WTC11 (cell line): Measurements from ENCODE around the gene MYL12B. TPM values are rescaled to one million over a fixed set of nuclear protein-coding genes. Genes with fewer than 3 reads are reported as not detected.
A peak's percentile ranks its signal among the peaks of the same experiment; 100 is the strongest.

Experiments used
- ATAC-seq: fragments of 200-7000 bp; cut with Tn5 transposase; 2 replicates; pipeline ENCODE4 v1.10.0; 2021; ENCODE audit warnings: mild to moderate bottlenecking, moderate library complexity
- Bru-seq: library from RNA; stranded (reverse); fragments of 400-500 nt; gene quantifications from one replicate; lab custom pipeline; 2021; lab: Mats Ljungman, UMichigan
- CTCF ChIA-PET: fragments of 300-600 bp; sonication (Branson Sonifier 250); formaldehyde crosslinking; loops from one replicate; lab custom pipeline; 2021; ENCODE audit warnings: antibody characterized with exemption; lab: Charles Lee
- POLR2A ChIA-PET: fragments of 350-600 bp; sonication (Branson Sonifier 250); formaldehyde crosslinking; loops from one replicate; lab custom pipeline; 2021; ENCODE audit warnings: antibody characterized with exemption; lab: Charles Lee
- DNase-seq: peaks from one replicate; pipeline ENCODE4 v3.0.0; 2021; ENCODE audit warnings: low spot score
- H3K27ac Mint-ChIP-seq: 2 replicates; pipeline ENCODE4 v1.8.0; 2021; ENCODE audit warnings: mixed read lengths
- H3K27me3 Mint-ChIP-seq: 2 replicates; pipeline ENCODE4 v1.8.0; 2021; ENCODE audit warnings: low read depth, mild to moderate bottlenecking, moderate library complexity, mixed read lengths
- H3K36me3 Mint-ChIP-seq: 2 replicates; pipeline ENCODE4 v1.8.0; 2021; ENCODE audit warnings: mixed read lengths
- H3K4me1 Mint-ChIP-seq: 2 replicates; pipeline ENCODE4 v1.8.0; 2022; ENCODE audit warnings: mixed read lengths
- H3K4me3 Mint-ChIP-seq: 2 replicates; pipeline ENCODE4 v1.8.0; 2021; ENCODE audit warnings: mild to moderate bottlenecking, moderate library complexity, mixed read lengths
- H3K9me3 Mint-ChIP-seq: 2 replicates; pipeline ENCODE4 v1.8.0; 2021; ENCODE audit warnings: mixed read lengths
- ATF1 ChIP-seq: sonication (generic); formaldehyde crosslinking; IDR thresholded peaks from 2 replicates; pipeline ENCODE4 v1.8.1; 2023; ENCODE audit warnings: mild to moderate bottlenecking, moderate library complexity, missing genetic modification reagents
- CREM ChIP-seq: sonication (generic); formaldehyde crosslinking; IDR thresholded peaks from 2 replicates; pipeline ENCODE4 v1.8.1; 2022; ENCODE audit warnings: mild to moderate bottlenecking, missing genetic modification reagents, moderate library complexity
- ELF4 ChIP-seq: sonication (generic); formaldehyde crosslinking; IDR thresholded peaks from 2 replicates; pipeline ENCODE4 v1.8.1; 2022; ENCODE audit warnings: low read depth, mild to moderate bottlenecking, moderate library complexity, missing genetic modification reagents
- ETV6 ChIP-seq: sonication (generic); formaldehyde crosslinking; IDR thresholded peaks from 2 replicates; pipeline ENCODE4 v1.8.1; 2022; ENCODE audit warnings: mild to moderate bottlenecking, missing genetic modification reagents
- FOXK1 ChIP-seq: sonication (generic); formaldehyde crosslinking; IDR thresholded peaks from 2 replicates; pipeline ENCODE4 v1.8.0; 2022; ENCODE audit warnings: mild to moderate bottlenecking, moderate library complexity, missing genetic modification reagents
- GABPB1 ChIP-seq: sonication (generic); formaldehyde crosslinking; IDR thresholded peaks from 2 replicates; pipeline ENCODE4 v1.8.1; 2023; ENCODE audit warnings: mild to moderate bottlenecking, missing genetic modification reagents
- GTF2I ChIP-seq: fragments of 250-450 bp; sonication (Bioruptor Pico); conservative IDR thresholded peaks from 2 replicates; pipeline ENCODE4 v1.4.0; 2021; ENCODE audit warnings: mild to moderate bottlenecking
- JUN ChIP-seq: sonication (generic); formaldehyde crosslinking; IDR thresholded peaks from 2 replicates; pipeline ENCODE4 v1.8.0; 2023; ENCODE audit warnings: mild to moderate bottlenecking, missing genetic modification reagents
- SP1 ChIP-seq: sonication (generic); formaldehyde crosslinking; conservative IDR thresholded peaks from 2 replicates; pipeline ENCODE4 v1.8.1; 2022; ENCODE audit warnings: missing genetic modification reagents
- TEAD1 ChIP-seq: sonication (generic); formaldehyde crosslinking; IDR thresholded peaks from 2 replicates; pipeline ENCODE4 v1.8.0; 2022; ENCODE audit warnings: mild to moderate bottlenecking, missing genetic modification reagents
- TEAD4 ChIP-seq: sonication (generic); formaldehyde crosslinking; IDR thresholded peaks from 2 replicates; pipeline ENCODE4 v1.8.0; 2022; ENCODE audit warnings: mild to moderate bottlenecking, missing genetic modification reagents
- ZNF232 ChIP-seq: sonication (generic); formaldehyde crosslinking; IDR thresholded peaks from 2 replicates; pipeline ENCODE4 v1.8.0; 2022; ENCODE audit warnings: mild to moderate bottlenecking, missing genetic modification reagents
- ZNF396 ChIP-seq: fragments of 250-450 bp; sonication (Bioruptor Pico); IDR thresholded peaks from 2 replicates; pipeline ENCODE4 v1.8.0; 2021; ENCODE audit warnings: mild to moderate bottlenecking, moderate library complexity, borderline replicate concordance
- ZNF416 ChIP-seq: fragments of 250-450 bp; sonication (Bioruptor Pico); IDR thresholded peaks from 2 replicates; pipeline ENCODE4 v1.9.0; 2021; ENCODE audit warnings: mild to moderate bottlenecking, inconsistent platforms
- long read RNA-seq, 3 experiments: library from RNA in 1 of 3; library from capped mRNA in 1 of 3; library from polyadenylated mRNA in 1 of 3; unstranded in 2 of 3; stranded (forward) in 1 of 3; transcript quantifications; one replicate each; pipeline ENCODE4 v2.0.0, GENCODE V29; 2021
- total RNA-seq: library from RNA; stranded (reverse); gene quantifications from 3 replicates; pipeline ENCODE4 v1.2.3, GENCODE V29; 2021
- TF ChIP-seq, protein P1 (sequence below): sonication (generic); formaldehyde crosslinking; conservative IDR thresholded peaks from 2 replicates; pipeline ENCODE4 v1.8.1; 2022; ENCODE audit warnings: mild to moderate bottlenecking, missing genetic modification reagents
- TF ChIP-seq, protein P2 (sequence below): sonication (generic); formaldehyde crosslinking; IDR thresholded peaks from 2 replicates; pipeline ENCODE4 v1.8.0; 2022; ENCODE audit warnings: mild to moderate bottlenecking, missing genetic modification reagents
- TF ChIP-seq, protein P3 (sequence below): sonication (generic); formaldehyde crosslinking; IDR thresholded peaks from 2 replicates; pipeline ENCODE4 v1.8.0; 2023; ENCODE audit warnings: missing genetic modification reagents
- TF ChIP-seq, protein P4 (sequence below): sonication (generic); formaldehyde crosslinking; IDR thresholded peaks from 2 replicates; pipeline ENCODE4 v1.8.0; 2022; ENCODE audit warnings: mild to moderate bottlenecking, missing genetic modification reagents
- TF ChIP-seq, protein P5 (sequence below): sonication (generic); formaldehyde crosslinking; IDR thresholded peaks from 2 replicates; pipeline ENCODE4 v1.8.0; 2022; ENCODE audit warnings: mild to moderate bottlenecking, missing genetic modification reagents
- TF ChIP-seq, protein P6 (sequence below): sonication (generic); formaldehyde crosslinking; IDR thresholded peaks from 2 replicates; pipeline ENCODE4 v1.8.1; 2022; ENCODE audit warnings: mild to moderate bottlenecking, moderate library complexity, missing genetic modification reagents

Gene MYL12B
- 158 to 173 TPM (median 163 TPM) in 3 replicates for total RNA-seq
- percentile 89 among the genes with signal in this experiment for Bru-seq, nascent RNA
- long read RNA-seq, experiment 1, transcript MYL12B-201 (4 exons, 1,210 nt) = major isoform, 304 of 321 reads
- long read RNA-seq, experiment 1, partial matches to known transcripts = 11 of 321 reads
- long read RNA-seq, experiment 1, other reads (novel, unspliced or antisense) = 4 of 321 reads
- long read RNA-seq, experiment 2, transcript MYL12B-201 (4 exons, 1,210 nt) = major isoform, 323 of 373 reads
- long read RNA-seq, experiment 2, partial matches to known transcripts = 50 of 373 reads
- long read RNA-seq, experiment 2, other reads (novel, unspliced or antisense) = 0 of 373 reads
- long read RNA-seq, experiment 3, transcript MYL12B-201 (4 exons, 1,210 nt) = major isoform, 927 of 933 reads
- long read RNA-seq, experiment 3, partial matches to known transcripts = 0 of 933 reads
- long read RNA-seq, experiment 3, other reads (novel, unspliced or antisense) = 4 of 933 reads

DNA sequence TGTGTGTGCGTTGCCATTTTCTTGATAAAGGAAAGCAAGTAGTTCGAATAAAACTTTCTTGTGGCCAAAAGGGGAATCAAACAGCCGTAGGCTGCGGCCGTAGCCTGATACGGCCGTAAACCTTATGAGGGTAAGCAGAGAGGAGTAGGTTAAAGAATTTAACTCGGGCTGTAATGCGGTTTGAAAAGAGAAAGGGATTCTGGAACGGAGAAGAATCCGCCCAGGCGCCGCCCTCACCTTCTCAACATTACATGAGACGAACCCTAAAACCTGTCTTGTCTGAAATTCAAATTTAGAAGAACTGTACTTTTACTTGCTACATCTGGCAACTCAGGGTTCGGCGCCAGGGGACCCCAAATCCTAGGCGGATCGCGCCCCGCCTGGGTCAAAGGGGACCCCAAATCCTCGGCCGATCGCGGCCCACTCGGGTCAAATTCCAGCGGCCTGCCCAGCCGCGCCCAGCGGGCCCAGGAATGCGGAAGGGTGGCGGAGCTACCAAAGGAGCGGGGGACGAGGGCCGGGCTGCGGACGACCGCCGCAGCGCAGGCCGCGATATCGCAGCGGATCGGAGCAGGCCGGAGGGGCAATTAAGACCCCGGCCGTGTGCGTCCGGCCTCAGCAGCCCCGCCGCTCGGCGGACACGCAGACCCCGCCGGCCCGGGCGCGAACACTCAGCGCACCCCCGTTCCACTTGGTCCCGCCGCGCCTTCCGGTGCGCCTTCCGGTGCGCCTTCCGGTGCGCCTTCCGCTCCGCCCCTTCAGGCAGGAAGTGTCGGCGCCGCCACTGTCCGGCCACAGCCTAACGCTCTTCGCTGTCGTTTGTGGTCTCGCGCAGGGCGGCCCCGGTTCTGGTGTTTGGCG is at the start of gene MYL12B:
Gene MYL12B, plus strand, starts transcription at position 761 of the 861 bp plus-strand sequence. CDS start 10,766 bp downstream, outside the sequence.
- H3K4me1 Mint-ChIP-seq = peaks cover 42% of the 10 kb centered on the region
- H3K4me3 Mint-ChIP-seq = peak within 1 kb of the TSS; percentile 86
- CTCF ChIA-PET = no interaction called here
- TF ChIP-seq TEAD1 (CRISPR knock-in tag) = peak; percentile 92; the same call in 1 of the 2 replicates
- TF ChIP-seq SP1 (CRISPR knock-in tag) = peak; percentile 56; the same call in 1 of the 2 replicates
- TF ChIP-seq GTF2I (CRISPR knock-in tag) = no peak
- 0 out of 2 replicates have a peak, but pooled peaks have one; percentile 41 for TF ChIP-seq CREM (CRISPR knock-in tag)
- TF ChIP-seq ELF4 = peak; percentile 31; the same call in 1 of the 2 replicates
- TF ChIP-seq, protein P1, sequence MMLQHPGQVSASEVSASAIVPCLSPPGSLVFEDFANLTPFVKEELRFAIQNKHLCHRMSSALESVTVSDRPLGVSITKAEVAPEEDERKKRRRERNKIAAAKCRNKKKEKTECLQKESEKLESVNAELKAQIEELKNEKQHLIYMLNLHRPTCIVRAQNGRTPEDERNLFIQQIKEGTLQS (CRISPR knock-in tag) = no peak
- peak; percentile 58; the same call in 1 of the 2 replicates for TF ChIP-seq FOXK1
- peak; percentile 96 for TF ChIP-seq TEAD4 (CRISPR knock-in tag)
- TF ChIP-seq, protein P2, sequence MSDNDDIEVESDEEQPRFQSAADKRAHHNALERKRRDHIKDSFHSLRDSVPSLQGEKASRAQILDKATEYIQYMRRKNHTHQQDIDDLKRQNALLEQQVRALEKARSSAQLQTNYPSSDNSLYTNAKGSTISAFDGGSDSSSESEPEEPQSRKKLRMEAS (CRISPR knock-in tag) = peak; percentile 28; the same call in 1 of the 2 replicates
- no peak for TF ChIP-seq ZNF396 (CRISPR knock-in tag)
- peak; percentile 83 for TF ChIP-seq ZNF416 (CRISPR knock-in tag)
- TF ChIP-seq, protein P3, sequence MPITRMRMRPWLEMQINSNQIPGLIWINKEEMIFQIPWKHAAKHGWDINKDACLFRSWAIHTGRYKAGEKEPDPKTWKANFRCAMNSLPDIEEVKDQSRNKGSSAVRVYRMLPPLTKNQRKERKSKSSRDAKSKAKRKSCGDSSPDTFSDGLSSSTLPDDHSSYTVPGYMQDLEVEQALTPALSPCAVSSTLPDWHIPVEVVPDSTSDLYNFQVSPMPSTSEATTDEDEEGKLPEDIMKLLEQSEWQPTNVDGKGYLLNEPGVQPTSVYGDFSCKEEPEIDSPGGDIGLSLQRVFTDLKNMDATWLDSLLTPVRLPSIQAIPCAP (CRISPR knock-in tag) = 0 out of 2 replicates have a peak, but pooled peaks have one; percentile 44
- TF ChIP-seq, protein P4, sequence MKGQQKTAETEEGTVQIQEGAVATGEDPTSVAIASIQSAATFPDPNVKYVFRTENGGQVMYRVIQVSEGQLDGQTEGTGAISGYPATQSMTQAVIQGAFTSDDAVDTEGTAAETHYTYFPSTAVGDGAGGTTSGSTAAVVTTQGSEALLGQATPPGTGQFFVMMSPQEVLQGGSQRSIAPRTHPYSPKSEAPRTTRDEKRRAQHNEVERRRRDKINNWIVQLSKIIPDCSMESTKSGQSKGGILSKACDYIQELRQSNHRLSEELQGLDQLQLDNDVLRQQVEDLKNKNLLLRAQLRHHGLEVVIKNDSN = peak; percentile 16; the same call in 1 of the 2 replicates
- peak; percentile 46; the same call in 1 of the 2 replicates for TF ChIP-seq GABPB1
- TF ChIP-seq ETV6 (CRISPR knock-in tag) = peak; percentile 76; the same call in 1 of the 2 replicates
- TF ChIP-seq, protein P5, sequence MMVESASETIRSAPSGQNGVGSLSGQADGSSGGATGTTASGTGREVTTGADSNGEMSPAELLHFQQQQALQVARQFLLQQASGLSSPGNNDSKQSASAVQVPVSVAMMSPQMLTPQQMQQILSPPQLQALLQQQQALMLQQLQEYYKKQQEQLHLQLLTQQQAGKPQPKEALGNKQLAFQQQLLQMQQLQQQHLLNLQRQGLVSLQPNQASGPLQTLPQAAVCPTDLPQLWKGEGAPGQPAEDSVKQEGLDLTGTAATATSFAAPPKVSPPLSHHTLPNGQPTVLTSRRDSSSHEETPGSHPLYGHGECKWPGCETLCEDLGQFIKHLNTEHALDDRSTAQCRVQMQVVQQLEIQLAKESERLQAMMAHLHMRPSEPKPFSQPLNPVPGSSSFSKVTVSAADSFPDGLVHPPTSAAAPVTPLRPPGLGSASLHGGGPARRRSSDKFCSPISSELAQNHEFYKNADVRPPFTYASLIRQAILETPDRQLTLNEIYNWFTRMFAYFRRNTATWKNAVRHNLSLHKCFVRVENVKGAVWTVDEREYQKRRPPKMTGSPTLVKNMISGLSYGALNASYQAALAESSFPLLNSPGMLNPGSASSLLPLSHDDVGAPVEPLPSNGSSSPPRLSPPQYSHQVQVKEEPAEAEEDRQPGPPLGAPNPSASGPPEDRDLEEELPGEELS (CRISPR knock-in tag) = no peak
- TF ChIP-seq ATF1 (CRISPR knock-in tag) = no peak
- 0 out of 2 replicates have a peak, but pooled peaks have one; percentile 20 for TF ChIP-seq ZNF232 (CRISPR knock-in tag)
- TF ChIP-seq JUN = no peak
- TF ChIP-seq, protein P6, sequence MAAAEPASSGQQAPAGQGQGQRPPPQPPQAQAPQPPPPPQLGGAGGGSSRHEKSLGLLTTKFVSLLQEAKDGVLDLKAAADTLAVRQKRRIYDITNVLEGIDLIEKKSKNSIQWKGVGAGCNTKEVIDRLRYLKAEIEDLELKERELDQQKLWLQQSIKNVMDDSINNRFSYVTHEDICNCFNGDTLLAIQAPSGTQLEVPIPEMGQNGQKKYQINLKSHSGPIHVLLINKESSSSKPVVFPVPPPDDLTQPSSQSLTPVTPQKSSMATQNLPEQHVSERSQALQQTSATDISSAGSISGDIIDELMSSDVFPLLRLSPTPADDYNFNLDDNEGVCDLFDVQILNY (CRISPR knock-in tag) = peak; percentile 67
- H3K27me3 Mint-ChIP-seq = no peaks in the 10 kb centered on the region
- peak within 1 kb of the TSS; percentile 99 for H3K27ac Mint-ChIP-seq
- POLR2A ChIA-PET = interaction anchor here (1.1 to 1.5 kb wide), 4 partner anchors 14 to 342 kb away, joined by 3 to 5 read pairs (median 4); no protein-coding TSS in a partner anchor
- peak; percentile 72 for ATAC-seq
- peaks cover 14% of the 10 kb centered on the region for H3K36me3 Mint-ChIP-seq
- DNase-seq = peak; percentile 78
- no peaks in the 10 kb centered on the region for H3K9me3 Mint-ChIP-seq
